Amygdala (tissue), 56 donors: ENCODE results near the gene BAIAP3.
A peak's percentile ranks its signal among the peaks of the same experiment; 100 is the strongest.
"Not testable (repeated sequence)": the region's sequence is repeated elsewhere in the genome, so short reads cannot be mapped to it uniquely, and the experiment has no call there.

Source experiments
- DNase-seq, 56 donors: peaks; one replicate each; lab custom pipeline; 2025; lab: John Stamatoyannopoulos, UW

BAIAP3 gene, protein sequence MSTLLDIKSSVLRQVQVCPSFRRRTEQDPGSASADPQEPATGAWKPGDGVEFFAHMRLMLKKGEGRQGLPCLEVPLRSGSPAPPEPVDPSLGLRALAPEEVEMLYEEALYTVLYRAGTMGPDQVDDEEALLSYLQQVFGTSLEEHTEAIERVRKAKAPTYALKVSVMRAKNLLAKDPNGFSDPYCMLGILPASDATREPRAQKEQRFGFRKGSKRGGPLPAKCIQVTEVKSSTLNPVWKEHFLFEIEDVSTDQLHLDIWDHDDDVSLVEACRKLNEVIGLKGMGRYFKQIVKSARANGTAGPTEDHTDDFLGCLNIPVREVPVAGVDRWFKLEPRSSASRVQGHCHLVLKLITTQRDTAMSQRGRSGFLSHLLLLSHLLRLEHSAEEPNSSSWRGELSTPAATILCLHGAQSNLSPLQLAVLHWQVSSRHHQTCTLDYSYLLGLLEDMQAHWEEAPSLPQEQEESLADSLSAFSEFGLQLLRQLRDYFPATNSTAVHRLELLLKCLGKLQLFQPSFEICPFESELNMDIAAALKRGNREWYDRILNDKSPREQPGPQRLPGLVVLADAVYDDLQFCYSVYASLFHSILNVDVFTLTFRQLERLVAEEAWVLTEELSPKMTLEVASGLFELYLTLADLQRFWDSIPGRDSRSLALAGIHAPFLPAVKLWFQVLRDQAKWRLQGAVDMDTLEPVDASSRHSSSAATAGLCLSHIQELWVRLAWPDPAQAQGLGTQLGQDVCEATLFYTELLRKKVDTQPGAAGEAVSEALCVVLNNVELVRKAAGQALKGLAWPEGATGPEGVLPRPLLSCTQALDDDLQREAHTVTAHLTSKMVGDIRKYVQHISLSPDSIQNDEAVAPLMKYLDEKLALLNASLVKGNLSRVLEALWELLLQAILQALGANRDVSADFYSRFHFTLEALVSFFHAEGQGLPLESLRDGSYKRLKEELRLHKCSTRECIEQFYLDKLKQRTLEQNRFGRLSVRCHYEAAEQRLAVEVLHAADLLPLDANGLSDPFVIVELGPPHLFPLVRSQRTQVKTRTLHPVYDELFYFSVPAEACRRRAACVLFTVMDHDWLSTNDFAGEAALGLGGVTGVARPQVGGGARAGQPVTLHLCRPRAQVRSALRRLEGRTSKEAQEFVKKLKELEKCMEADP

DNA sequence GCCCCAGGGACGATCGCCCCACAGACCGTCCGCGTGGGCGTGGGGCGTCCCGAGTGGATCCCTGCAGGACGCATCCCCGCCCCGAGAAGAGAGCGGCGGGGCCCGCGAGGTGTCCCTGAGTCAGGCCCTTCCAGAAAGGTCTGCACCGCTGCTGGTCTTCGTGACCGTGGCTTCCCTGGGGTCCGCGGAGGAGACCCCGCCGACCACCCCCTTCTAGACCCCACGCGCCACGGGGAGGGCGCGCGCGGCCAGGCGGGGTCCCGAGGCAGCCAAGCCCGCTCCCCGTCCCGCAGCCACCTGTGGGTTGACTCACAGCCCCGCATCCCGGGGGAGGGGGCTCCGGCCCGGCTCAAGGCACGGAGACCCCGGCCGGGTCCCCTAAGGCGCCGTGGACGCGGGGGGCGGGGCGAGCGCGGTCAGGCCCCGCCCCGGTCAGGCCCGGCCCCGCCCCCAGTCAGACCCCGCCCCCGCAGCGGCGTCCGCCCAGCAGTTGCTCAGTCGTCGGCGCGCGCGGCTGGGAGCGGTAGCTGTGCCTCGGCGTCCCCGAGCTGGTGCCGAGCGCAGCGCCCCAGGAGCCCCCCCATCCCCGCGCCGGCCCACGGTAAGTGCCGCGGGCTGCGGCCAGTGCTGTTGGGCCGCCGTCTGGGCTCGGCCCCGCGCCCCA, at the start of gene BAIAP3:
TSS of gene BAIAP3 (plus strand) at position 497 of the 664 bp plus-strand sequence. CDS start 4,905 bp downstream, outside the sequence.
- peak in 20 of 56 donors; percentile 9 to 55 (median 27) for DNase-seq

DNA sequence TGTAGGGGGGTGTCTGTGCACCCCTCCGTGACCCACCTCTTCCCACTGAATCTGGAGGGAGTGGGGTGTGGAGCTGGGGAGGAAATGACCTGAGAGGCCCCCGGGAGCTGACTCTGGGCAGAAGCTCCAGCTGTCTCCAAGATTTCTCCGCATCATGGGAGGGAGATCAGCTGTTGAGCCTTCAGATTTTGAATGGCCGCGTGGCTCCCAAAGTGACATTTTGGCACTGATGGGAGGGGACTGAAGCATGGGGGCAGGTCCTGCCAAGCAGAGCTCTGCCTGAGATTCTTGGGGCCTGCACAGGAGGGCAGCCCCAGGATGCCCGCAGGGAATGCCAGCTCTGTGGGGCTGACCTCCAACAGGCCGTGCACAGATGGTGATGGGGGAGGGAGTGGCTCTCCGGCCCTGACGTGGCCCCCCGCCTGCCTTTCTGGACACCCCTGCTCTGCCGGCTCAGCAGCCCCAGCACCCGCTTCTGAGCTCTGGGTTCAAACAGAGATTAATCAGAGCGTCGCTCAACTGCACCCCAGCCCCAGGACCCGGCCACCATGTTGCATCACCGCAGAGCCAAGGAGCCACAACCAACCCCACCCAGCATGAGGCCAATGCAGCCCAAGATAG, 49.3 kb upstream of the BAIAP3 start:
- no peak for DNase-seq

DNA sequence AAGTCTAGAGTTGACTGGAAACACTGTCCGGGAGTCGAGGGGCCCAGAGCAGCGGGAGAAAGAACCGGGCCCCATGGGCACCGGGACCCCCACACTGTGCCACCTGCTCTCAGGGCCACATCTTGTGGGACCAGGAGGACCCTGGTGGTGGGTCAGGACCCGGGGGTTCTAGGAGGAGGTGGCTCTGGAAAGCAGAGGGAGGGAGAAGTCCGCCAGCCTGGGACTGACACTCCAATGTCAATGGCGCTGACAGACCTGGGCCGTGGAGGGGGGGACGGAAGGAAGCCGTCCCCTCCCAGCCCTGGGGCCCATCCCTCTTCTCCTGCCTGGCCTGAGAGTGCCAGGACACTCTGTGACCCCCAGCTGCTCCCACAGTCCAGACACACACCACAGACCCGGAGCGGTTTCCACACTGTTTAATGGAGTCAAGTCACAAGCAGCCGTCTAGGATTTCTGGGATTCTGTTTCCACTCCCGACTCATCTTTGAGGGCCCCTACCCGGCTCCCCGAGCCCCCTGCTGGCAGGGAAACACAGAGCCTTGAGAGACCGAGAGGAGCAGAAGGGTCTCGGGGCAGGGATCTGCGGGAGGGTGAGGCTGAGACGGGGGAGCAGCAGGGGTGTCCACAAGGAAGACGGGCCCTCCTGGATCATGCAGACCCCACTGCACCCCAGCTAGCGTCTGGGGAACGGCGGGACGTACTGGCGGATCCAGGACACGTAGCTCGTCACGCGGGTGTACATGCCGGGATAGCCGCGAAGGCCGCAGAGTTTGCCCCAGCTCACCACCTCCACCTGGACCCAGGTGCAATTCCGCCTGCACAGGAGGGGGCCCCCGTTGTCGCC, 47.6 kb upstream of the BAIAP3 start:
- DNase-seq = no peak

DNA sequence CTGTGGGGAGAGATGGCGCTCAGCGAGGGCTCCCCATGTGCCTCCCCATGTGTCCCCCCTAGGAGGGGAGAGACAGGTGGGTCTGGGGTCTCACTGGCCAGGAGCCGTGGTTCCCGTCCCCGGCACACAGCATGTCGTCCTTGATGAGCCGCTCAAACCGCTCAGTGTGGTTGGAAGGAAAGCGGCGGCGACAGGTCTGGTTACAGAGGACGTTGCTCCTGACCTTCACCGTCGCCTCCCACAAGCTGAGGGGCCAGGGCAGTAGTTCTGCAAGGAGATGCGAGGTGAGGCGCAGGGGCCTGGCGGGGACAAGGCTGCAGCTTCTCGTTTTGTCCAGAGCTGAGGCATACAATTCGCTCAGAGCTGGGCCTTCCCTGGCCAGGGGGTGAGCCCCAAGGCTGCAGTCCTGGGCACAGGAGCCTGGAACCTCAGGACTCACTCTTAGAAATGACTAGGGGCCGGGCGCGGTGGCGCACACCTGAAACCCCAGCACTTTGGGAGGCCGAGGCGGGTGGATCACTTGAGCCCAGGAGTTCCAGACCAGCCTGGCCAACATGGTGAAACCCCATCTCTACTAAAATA, 46.8 kb upstream of the BAIAP3 start:
- no peak for DNase-seq

DNA sequence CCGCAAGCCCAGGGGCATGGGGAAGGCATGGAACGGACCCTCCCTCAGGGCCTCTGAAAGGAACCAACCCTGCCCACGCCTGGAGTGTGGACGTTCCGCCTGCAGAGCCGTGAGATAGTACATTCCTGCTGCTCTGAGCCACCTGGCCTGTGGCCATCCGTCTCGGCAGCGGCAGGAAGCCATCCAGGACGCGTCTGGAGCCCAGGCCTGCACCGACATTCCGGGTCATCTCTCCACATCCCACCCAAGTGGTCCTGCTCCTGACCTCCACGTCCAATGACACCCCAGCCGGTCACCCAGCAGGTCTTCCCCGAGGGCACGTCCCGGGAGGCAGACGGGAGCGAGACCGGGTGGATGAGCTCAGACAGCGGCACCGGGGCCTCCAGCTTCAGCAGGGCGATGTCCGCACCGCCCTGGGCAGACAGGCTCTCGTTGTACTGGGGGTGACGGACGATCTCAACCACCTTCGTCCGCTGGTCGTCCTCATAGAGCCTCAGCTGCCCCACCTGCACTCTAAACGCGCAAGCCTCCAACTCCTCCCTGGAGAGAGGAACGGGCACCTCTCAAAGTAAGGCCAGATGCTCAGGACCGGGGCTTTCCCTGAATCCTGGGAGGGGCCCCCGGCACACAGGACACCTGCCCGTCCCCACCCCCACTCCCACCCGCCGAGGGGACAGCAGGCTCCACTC, 45.3 kb upstream of the BAIAP3 start:
- no peak for DNase-seq

DNA sequence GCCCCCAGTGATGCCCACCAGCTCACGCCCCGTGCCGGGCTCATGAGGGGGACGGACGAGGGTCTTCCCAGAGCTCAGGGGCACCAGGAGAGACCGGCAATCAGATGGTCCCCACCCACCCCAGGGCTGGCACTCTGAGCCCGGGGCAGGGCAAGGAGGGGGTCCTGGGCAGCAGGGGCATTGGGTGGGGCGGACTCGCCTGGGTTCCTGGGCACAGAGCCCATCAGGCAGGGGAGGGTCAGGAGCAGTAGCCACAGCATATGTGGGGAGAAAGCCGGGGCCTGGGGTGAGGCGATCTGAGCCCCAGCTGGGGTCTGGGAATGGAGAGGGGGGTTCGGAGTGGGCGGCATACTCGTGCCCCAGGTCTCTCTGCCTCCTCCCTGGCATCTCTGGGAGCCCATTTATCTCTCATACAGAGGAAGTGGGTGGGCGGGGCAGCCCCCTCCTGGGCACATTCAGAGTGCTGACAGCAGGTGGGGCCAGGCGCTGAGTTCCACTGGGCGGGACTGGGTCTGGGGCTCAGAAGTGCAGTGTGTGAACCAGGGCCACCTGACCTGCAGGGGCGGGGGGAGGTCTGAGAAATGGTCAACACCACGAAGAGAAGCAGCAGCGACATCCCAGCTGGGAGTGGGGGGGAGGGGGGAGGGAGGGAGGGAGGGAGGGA, 44.5 kb upstream of the BAIAP3 start:
- DNase-seq = no peak

DNA sequence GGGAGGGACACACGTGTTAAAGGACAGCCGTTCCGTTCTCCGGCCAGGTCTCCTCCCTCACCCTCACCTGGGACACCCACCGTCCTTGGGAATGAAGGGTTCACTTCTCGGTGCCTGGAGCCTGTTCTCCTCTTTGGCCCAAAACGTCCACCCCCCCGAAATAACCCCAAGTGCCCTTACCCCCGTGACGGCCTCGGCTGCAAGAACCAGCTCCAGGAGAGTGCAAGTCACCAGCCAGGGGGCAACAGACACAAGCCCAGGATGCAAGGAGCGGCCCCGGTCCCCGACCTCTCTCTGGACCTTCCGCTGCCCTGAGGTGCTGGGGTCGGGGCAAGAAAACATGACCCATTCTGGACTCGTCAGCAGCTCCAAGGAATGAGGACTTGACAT, 44.0 kb upstream of the BAIAP3 start:
- DNase-seq = no peak

DNA sequence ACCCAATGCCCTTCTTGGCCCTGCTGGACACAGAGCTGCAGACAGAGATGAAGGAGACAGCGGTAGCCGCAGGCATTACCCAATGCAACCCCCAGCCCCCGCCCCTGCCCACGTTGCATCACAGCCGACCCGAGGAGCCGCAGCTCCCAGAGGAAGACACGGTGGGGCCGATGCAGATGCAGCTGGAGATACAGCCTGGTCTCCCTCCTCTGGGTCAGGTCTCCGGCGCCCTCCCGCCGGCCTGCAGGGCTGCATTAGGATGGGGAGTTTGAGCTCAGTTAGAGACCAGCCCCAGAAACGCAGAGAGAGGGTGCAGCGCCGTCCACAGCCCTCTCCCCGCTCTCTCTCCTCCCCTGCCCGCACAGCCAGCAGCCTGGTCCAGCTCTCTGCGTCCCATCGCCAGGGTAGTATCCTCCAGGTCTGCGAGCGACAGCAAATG, 43.4 kb upstream of the BAIAP3 start:
- DNase-seq = no peak

DNA sequence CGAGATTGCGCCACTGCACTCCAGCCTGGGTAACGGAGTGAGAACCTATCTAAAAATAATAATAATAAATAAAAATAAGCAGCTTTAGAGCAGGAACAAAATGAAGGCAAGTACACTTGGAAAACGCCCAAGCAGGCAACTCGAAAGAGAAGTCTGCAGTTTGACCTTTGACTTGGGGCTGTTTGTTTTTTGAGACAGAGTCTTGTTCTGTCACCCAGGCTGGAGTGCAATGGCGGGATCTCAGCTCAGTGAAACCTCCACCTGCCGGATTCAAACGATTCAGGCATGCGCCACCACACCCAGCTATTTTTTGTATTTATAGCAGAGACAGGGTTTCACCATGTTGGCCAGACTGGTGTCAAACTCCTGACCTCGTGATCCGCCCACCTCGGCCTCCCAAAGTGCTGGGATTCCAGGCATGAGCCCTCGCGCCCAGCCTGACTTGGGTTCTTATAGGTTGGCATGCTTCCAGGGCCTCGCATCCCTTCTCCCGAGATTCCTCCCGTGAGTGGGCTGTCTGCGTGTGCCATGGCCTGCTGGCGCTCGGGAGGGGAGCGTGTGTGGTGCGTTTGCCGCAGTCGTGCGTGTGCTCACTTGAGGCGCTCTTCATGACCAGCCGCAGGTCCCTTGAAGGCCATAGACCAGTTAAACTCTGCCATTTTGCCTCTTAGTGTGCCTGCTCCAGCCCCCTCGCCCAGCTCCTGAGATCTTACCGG, 42.4 kb upstream of the BAIAP3 start:
- DNase-seq = no peak

DNA sequence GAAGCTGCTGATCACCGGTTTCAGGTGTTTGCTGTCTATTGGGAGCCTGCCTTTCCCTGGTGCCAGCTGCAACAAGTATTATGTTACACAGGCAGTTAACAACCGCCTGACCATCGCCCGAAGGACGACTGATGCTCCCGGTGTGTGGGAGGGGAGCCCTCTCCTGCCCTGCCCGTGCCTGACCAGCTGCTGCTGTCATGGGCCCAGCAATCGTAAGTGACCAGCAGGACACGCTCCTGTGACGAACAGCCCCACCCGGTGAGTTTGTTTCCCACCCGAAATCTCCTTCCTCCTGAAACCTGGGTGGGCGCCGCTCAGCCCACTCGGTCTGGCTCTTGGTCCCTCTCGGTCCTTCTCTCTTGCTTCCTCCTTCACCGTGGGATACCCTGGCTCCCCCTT, 41.9 kb upstream of the BAIAP3 start:
- no peak for DNase-seq

DNA sequence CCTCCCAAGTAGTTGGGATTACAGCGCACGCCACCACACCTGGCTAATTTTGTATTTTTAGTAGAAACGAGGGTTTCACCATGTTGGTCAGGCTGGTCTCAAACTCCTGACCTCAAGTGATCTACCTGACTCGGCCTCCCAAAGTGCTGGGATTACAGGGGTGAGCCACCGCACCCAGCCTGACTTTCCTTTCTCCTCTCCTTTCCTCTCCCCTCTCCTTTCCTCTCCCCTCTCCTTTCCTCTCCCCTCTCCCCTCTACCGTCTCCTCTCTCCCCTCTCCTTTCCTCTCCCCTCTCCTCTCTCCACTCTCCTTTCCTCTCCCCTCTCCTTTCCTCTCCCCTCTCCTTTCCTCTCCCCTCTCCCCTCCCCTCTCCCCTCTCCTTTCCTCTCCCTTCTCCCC, 41.2 kb upstream of the BAIAP3 start:
- DNase-seq = not testable (repeated sequence)

DNA sequence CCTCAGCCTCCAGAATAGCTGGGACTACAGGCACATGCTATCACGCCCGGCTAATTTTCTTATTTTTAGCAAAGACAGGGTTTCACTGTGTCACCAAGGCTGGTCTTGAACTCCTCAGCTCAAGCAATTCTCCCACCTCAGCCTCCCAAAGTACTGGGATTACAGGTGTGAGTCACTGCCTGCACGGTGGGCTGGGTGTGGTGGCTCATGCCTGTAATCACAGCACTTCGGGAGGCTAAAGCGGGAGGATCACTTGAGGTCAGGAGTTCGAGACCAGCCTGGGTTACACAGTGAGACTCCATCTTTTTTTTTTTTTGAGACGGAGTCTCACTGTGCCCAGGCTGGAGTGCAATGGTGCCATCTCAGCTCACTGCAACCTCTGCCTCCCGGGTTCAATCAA, 40.6 kb upstream of the BAIAP3 start:
- DNase-seq = not testable (repeated sequence)

DNA sequence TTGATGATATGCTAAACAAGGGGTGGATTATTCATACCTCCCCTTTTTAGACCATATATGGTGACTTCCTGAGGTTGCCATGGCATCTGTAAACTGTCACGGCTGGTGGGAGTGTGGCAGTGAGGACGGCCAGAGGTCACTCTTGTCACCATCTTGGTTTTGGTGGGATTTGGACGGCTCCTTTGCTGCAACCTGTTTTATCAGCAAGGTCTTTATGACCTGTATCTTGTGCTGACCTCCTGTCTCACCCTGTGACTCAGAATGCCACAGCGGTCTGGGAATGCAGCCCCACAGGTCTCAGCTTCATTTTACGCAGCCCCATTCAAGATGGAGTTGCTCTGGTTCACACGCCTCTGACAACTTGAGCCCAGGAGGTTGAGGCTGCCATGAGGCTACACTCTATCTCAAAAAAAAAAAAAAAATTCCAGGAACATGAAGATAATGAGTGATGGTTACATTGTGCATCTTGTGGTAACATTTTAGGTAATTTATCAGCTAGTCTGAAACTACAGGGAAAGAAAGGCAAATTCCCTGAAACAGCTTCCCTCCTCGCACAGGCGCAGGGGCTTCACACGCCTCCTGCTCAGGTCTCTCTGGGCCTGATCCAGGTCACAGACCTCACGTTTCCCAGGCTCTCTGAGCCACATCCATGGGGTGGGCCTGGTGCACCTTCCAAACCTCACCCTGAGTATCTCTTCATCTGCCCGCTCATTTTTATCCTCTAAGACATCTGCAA, 39.4 kb upstream of the BAIAP3 start:
- no peak for DNase-seq

DNA sequence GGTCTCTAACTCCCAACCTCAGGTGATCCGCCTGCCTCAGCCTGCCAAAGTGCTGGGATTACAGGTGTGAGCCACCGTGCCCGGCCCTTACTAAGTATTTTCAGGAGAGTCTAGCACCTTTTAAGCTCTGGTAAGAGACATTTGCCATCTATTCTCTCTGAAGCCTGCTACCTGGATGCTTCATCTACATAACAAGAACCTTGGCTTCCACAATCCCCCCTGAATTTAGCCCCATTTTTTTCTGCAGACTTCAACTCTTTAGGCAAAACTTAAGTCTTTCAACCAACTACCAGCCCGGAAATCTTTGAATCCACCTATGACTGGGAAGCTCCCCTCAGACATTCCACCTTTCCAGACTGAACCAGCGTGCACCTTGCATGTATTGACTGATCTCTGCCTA, 38.0 kb upstream of the BAIAP3 start:
- no peak for DNase-seq

DNA sequence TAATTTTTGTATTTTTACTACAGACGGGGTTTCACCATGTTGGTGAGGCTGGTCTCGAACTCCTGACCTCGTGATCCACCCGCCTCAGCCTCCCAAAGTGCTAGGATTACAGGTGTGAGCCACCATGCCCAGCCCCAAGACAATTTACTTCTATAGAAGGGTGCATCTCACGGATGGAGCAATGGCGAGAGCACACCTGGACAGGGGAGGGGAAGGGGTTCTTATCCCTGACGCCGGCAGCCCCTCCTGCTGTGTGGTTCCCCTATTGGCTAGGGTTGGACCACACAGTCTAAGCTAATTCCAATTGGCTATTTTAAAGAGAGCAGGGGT, 36.8 kb upstream of the BAIAP3 start:
- not testable (repeated sequence) for DNase-seq

DNA sequence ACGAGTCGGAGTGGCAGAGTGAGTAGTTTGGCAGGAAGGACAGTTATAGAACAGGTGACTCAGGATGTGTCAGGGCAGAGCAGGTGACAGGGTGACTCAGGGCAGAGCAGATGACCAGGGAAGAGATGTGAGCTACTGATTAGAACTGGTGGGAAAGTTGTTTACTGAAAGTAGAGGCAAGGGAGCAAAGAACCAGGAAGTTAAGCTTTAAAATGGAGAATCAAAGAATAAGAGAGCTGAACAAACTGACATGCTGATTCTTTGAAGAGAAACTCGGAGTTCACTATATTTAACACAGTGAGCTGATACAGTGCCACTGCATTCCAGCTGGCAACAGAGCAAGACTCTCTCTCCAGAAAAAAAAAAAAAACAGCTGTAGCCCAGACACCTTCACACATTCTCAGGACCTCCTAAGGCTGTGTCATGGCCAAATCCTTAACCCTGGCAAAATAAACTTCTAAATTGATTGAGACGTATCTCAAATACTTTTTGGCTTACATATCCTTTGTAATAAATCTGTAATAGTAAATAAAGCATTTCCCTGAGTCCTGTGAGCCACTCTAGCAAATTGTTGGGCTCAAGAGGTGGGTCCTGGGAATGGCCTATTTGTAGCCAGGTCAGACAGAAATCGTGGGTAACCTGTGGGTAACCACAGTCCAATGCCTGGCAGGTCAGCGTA, 36.3 kb upstream of the BAIAP3 start:
- no peak for DNase-seq
